ENCODE data around the gene ZNF710. TPM values are rescaled to one million over a fixed set of nuclear protein-coding genes. Genes with fewer than 3 reads are reported as not detected.

The ZNF710 gene
- total RNA-seq, 4 donors from 2014 or later, result 6.6 to 13.8 (median 10.1) TPM

GRCh38 chr15:90047956-90048575, 46.9 kb downstream of the ZNF710 start:
- H3K4me1 ChIP-seq, result peaks cover 22 to 42% (median 29%) of the 10 kb centered on the region in 4 donors
- H3K27ac ChIP-seq (replicated peaks in 1 of 4), result no peak overlapping the region
- no peak overlapping the region for H3K4me3 ChIP-seq
- no peaks in the 10 kb centered on the region for H3K9me3 ChIP-seq
- WGBS, result 53% methylated on average over 3 of the region's 9 CpGs
- intact Hi-C loops (cut with DNase I), result no loop called here
- TF ChIP-seq EP300 (IDR thresholded peaks at IDR 0.05) (no peak), POLR2AphosphoS5 (IDR thresholded peaks at IDR 0.05) (no peak), POLR2A (IDR thresholded peaks at IDR 0.05; ENCODE audit: low read depth) (no peak)
- TF ChIP-seq, protein P1, sequence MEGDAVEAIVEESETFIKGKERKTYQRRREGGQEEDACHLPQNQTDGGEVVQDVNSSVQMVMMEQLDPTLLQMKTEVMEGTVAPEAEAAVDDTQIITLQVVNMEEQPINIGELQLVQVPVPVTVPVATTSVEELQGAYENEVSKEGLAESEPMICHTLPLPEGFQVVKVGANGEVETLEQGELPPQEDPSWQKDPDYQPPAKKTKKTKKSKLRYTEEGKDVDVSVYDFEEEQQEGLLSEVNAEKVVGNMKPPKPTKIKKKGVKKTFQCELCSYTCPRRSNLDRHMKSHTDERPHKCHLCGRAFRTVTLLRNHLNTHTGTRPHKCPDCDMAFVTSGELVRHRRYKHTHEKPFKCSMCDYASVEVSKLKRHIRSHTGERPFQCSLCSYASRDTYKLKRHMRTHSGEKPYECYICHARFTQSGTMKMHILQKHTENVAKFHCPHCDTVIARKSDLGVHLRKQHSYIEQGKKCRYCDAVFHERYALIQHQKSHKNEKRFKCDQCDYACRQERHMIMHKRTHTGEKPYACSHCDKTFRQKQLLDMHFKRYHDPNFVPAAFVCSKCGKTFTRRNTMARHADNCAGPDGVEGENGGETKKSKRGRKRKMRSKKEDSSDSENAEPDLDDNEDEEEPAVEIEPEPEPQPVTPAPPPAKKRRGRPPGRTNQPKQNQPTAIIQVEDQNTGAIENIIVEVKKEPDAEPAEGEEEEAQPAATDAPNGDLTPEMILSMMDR (IDR thresholded peaks at IDR 0.05), result no peak
- no peak for DNase-seq (ENCODE audit: extremely low spot score)
- no peaks in the 10 kb centered on the region for H3K36me3 ChIP-seq
- H3K27me3 ChIP-seq, result no peaks in the 10 kb centered on the region

- 98% methylated on average over 5 of the region's 5 CpGs for WGBS
- Histone ChIP-seq H3K27ac (replicated peaks in 1 of 4) (no peak overlapping the region), H3K36me3 (no peaks in the 10 kb centered on the region), H3K4me1 (peaks cover 22 to 38% (median 30%) of the 10 kb centered on the region in 4 donors), H3K4me3 (no peak overlapping the region), H3K9me3 (no peaks in the 10 kb centered on the region), H3K27me3 (no peaks in the 10 kb centered on the region)
- TF ChIP-seq POLR2AphosphoS5 (IDR thresholded peaks at IDR 0.05) (no peak), POLR2A (IDR thresholded peaks at IDR 0.05; ENCODE audit: low read depth) (no peak), EP300 (IDR thresholded peaks at IDR 0.05) (no peak)
- TF ChIP-seq, protein P1 (IDR thresholded peaks at IDR 0.05), result no peak
- intact Hi-C loops (cut with DNase I), result no loop called here
- no peak for DNase-seq (ENCODE audit: extremely low spot score)
These were observed 47.9 kb downstream of the ZNF710 start for GRCh38 chr15:90049030-90049429.

DNA sequence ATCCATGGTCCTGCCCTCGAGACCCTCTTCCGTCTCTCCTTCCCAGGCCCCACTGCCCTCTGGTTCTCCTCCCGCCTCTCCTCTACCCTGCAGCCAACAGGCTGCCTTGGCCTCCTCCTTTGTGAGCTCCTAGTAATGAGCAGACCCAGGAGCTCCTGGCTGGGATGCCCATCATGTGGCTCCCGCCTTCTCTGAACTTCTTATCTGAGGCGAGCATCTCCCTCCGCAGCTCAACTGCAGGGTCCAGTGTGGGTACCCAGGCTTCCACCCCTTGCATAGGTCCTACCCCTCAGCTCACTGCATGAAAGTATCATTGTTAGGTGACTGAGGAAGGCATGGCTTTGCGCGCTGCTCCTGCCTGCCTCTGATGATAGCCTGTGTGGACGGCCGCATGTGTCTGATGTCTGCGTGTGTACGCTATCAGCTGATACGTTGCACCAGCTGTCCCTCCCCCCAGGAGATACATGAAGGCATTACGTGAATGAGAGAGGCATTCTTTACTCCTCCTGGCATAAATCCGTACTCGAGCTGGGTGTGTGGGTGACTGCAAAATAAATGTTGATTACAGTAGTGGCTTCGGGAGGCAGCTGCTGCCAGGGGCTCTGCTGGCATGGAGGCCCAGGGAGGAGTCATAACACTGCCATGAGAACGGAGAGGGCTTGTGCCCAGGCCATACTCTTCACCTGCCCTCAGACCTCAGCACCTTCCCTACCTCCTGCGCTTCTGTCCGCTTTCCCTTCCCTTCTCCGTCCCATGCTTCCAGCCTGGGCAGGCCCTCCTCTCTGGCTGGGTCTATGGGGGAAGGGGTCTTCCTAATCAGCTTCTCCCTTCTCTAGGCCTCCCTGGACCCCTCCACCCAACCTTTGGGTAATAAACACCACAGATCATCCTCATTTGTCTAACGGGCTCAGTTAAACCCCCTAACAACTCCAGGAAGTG, 48.8 kb downstream of the ZNF710 start:
- intact Hi-C loops (cut with DNase I), result no loop called here
- no peaks in the 10 kb centered on the region for H3K36me3 ChIP-seq
- TF ChIP-seq EP300 (IDR thresholded peaks at IDR 0.05) (no peak), POLR2A (IDR thresholded peaks at IDR 0.05; ENCODE audit: low read depth) (no peak), POLR2AphosphoS5 (IDR thresholded peaks at IDR 0.05) (no peak)
- TF ChIP-seq, protein P1 (IDR thresholded peaks at IDR 0.05), result no peak
- H3K27ac ChIP-seq (replicated peaks in 1 of 4), result no peak overlapping the region
- no peaks in the 10 kb centered on the region for H3K27me3 ChIP-seq
- no peaks in the 10 kb centered on the region for H3K9me3 ChIP-seq
- peaks cover 22 to 45% (median 34%) of the 10 kb centered on the region in 4 donors for H3K4me1 ChIP-seq
- 81% methylated on average over 22 of the region's 22 CpGs for WGBS
- no peak overlapping the region for H3K4me3 ChIP-seq
- DNase-seq (ENCODE audit: extremely low spot score), result no peak

DNA sequence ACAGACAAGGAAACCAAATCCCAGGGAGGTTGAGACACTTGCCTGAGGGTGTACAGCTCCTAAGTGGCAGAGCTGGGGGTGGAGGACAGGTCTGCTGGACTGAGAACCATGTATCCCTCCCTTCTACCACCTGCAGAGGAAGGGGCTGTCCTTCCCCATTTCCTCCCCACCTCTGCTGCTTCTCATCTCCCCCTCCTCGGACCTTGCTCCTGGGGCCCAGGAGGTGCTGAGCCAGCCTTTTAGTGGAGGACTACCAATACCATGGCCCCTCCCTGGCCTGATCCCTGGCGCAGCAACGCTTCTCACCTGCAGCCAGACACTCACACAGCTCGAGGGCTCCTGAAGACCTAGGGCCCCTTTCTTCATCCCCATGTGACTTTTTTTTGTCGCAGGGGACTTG, 50.8 kb downstream of the ZNF710 start:
- no peaks in the 10 kb centered on the region for H3K36me3 ChIP-seq
- H3K4me1 ChIP-seq, result peaks cover 13 to 29% (median 23%) of the 10 kb centered on the region in 4 donors
- no peak overlapping the region for H3K4me3 ChIP-seq
- no peaks in the 10 kb centered on the region for H3K9me3 ChIP-seq
- H3K27me3 ChIP-seq, result no peaks in the 10 kb centered on the region
- intact Hi-C loops (cut with DNase I), result no loop called here
- TF ChIP-seq, protein P1 (IDR thresholded peaks at IDR 0.05), result no peak
- TF ChIP-seq POLR2A (IDR thresholded peaks at IDR 0.05; ENCODE audit: low read depth), result no peak
- TF ChIP-seq POLR2AphosphoS5 (IDR thresholded peaks at IDR 0.05), result no peak
- TF ChIP-seq EP300 (IDR thresholded peaks at IDR 0.05), result no peak
- 75% methylated on average over 5 of the region's 5 CpGs for WGBS
- DNase-seq (ENCODE audit: extremely low spot score), result no peak
- no peak overlapping the region for H3K27ac ChIP-seq (replicated peaks in 1 of 4)

Measured in esophagus muscularis mucosa (tissue), 4 donors.